RWPE1 (cell line): ENCODE results near the gene TRERF1.

Experiments used
- CTCF ChIA-PET: fragments of 350-600 bp; sonication (Branson Sonifier 250); formaldehyde crosslinking; extraction: SDS; loops from one replicate; lab custom pipeline; 2021; lab: Yijun Ruan, JAX
- POLR2A ChIA-PET: fragments of 400-600 bp; formaldehyde crosslinking; extraction: SDS; loops from one replicate; lab custom pipeline; 2020; ENCODE audit warnings: antibody characterized with exemption; ENCODE audit not compliant: low non-redundant PET; lab: Yijun Ruan, JAX
- DNase-seq: peaks from one replicate; pipeline ENCODE4 v3.0.0; 2012; ENCODE audit warnings: low spot score
- H3K27ac ChIP-seq: fragments of 450-650 bp; 2 replicates; pipeline ENCODE4 v1.5.1; 2017
- TF ChIP-seq, protein P1 (sequence below): fragments of 450-650 bp; conservative IDR thresholded peaks from 2 replicates; pipeline ENCODE4 v1.5.1; 2017; ENCODE audit warnings: low read depth, mild to moderate bottlenecking

The TRERF1 gene

DNA sequence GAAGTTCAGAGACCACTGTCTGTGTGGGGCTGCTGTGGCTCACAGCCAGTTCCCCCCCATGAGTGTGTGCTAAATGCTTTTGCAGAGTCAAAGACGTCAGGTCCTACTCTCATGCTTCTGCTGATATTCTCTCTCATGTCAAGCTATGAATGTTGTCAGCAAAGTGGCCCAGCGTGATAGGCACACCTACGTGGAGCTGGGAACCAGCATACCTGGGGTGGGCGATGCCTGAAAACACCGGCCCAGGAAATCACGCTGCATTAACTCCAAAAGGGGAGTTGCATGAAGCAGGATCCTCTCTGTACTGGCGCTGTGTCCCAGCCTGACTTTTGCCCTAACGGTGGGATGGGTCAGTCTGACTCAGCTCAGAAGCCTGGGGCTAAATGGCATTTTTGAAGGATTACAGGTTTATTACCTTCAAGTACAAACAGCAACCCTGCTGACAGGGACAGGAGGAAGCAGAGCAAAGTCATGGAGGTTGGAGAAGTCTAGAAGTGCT, 225.0 kb downstream of the TRERF1 start:
- peak overlapping the region; percentile 95 for H3K27ac ChIP-seq
- TF ChIP-seq, protein P1, sequence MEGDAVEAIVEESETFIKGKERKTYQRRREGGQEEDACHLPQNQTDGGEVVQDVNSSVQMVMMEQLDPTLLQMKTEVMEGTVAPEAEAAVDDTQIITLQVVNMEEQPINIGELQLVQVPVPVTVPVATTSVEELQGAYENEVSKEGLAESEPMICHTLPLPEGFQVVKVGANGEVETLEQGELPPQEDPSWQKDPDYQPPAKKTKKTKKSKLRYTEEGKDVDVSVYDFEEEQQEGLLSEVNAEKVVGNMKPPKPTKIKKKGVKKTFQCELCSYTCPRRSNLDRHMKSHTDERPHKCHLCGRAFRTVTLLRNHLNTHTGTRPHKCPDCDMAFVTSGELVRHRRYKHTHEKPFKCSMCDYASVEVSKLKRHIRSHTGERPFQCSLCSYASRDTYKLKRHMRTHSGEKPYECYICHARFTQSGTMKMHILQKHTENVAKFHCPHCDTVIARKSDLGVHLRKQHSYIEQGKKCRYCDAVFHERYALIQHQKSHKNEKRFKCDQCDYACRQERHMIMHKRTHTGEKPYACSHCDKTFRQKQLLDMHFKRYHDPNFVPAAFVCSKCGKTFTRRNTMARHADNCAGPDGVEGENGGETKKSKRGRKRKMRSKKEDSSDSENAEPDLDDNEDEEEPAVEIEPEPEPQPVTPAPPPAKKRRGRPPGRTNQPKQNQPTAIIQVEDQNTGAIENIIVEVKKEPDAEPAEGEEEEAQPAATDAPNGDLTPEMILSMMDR: no peak
- ChIA-PET POLR2A (interaction anchor here (0.6 to 0.9 kb wide), 2 partner anchors 13 to 38 kb away, joined by 3 to 4 read pairs; no protein-coding TSS in a partner anchor), CTCF (interaction anchor here (0.7 to 1.4 kb wide), 3 partner anchors 12 to 180 kb away, joined by 3 to 5 read pairs (median 4); no protein-coding TSS in a partner anchor)
- DNase-seq: peak; percentile 91

GRCh38 chr6:42226161-42226611, 225.5 kb downstream of the TRERF1 start:
- POLR2A ChIA-PET: no interaction called here
- H3K27ac ChIP-seq: peak overlapping the region; percentile 95
- DNase-seq: peak; percentile 30
- CTCF ChIA-PET: interaction anchor here (1.3 kb wide), 1 partner anchor 59 kb away, joined by 4 read pairs; no protein-coding TSS in a partner anchor
- TF ChIP-seq, protein P1: no peak

- no peak for DNase-seq
- ChIA-PET POLR2A (interaction anchor here (0.5 kb wide), 1 partner anchor 200 kb away, joined by 3 read pairs; no protein-coding TSS in a partner anchor), CTCF (interaction anchor here (0.7 to 1.3 kb wide), 3 partner anchors 36 to 197 kb away, joined by 3 to 5 read pairs (median 4); no protein-coding TSS in a partner anchor)
- TF ChIP-seq, protein P1: no peak
- H3K27ac ChIP-seq: no peak overlapping the region
Measured at GRCh38 chr6:42225419-42225818, 226.3 kb downstream of the TRERF1 start.

DNA sequence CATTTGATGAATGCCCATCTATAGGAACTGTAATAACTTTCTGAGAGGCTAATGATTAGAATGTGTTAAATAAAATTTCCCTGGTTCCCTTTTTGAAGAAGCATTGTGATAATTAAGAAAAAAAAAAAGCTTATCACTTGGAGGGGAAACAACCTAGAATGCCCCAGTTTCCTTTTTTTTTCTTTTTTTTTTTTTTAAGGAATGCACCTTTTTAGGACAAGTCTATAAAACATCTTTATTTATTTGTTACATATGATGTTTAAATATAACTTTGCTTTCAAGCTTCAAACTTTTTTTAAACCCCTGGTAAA, 226.7 kb downstream of the TRERF1 start:
- H3K27ac ChIP-seq: no peak overlapping the region
- POLR2A ChIA-PET: interaction anchor here (0.5 kb wide), 1 partner anchor 199 kb away, joined by 3 read pairs; no protein-coding TSS in a partner anchor
- TF ChIP-seq, protein P1: no peak
- no peak for DNase-seq
- CTCF ChIA-PET: interaction anchor here (0.7 kb wide), 1 partner anchor 36 kb away, joined by 3 read pairs; no protein-coding TSS in a partner anchor

DNA sequence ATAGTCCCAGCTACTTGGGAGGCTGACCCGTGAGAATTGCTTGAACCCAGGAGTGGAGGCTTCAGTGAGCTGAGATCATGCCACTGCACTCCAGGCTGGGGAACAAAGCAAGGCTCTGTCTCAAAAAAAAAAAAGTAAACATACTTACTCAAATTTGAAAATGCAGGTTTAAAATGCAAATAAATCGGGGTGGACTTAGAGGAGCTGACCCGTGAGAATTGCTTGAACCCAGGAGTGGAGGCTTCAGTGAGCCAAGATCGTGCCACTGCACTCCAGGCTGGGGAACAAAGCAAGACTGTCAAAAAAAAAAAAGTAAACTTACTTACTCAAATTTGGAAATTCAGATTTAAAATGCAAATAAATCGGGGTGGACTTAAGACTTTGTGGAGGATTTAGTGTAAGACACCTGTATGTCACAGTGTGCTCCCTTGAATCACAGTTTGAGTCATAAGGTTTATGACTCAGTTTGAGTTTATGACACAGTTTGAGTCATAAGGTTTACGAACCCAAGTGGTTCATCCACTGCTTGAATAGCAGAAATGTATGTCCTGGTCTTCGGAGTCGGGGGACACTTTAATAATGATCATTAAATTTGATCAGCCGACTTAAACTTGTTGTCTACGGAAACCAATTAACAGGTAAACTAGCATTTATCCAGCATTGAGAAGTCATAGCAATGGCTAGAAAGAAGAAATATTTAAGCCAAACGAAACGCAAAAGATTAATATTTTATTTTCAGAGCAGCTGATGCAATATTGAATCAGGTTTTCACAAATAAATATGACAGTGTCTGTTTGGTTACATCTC, 227.3 kb downstream of the TRERF1 start:
- CTCF ChIA-PET: interaction anchor here (0.6 to 0.7 kb wide), 2 partner anchors 37 to 264 kb away, joined by 3 read pairs; no protein-coding TSS in a partner anchor
- POLR2A ChIA-PET: no interaction called here
- TF ChIP-seq, protein P1: no peak
- H3K27ac ChIP-seq: peak overlapping the region; percentile 86
- DNase-seq: peak; percentile 79

- ChIA-PET CTCF (no interaction called here), POLR2A (no interaction called here)
- DNase-seq: no peak
- H3K27ac ChIP-seq: peak overlapping the region; percentile 70
- TF ChIP-seq, protein P1: no peak
Measured at GRCh38 chr6:42222448-42222847, 229.3 kb downstream of the TRERF1 start.
